Left lung (tissue), 10 donors: ENCODE measurements around the gene TAF8. TPM values are rescaled to one million over a fixed set of nuclear protein-coding genes. Genes with fewer than 3 reads are reported as not detected.

Experiments used
- ATAC-seq: fragments of 200-7000 bp; cut with Tn5 transposase; one replicate; pipeline ENCODE4 v1.9.1; 2020; ENCODE audit warnings: moderate library complexity
- DNase-seq, 4 donors: peaks; one replicate each; pipeline ENCODE4 v3.0.0-alpha.2; 2013 to 2020
- H3K27ac ChIP-seq, 2 donors: fragments of 200-600 bp; sonication (generic) in 1 of 2; one replicate each; pipeline versions ENCODE4 v1.5.0 to v1.8.0; 2020 to 2021
- H3K27me3 ChIP-seq, 2 donors: fragments of 200-600 bp; sonication (generic) in 1 of 2; one replicate each; pipeline versions ENCODE4 v1.5.0 to v1.8.0; 2020 to 2021
- H3K36me3 ChIP-seq, 2 donors: fragments of 200-600 bp; sonication (generic) in 1 of 2; one replicate each; pipeline versions ENCODE4 v1.5.0 to v1.8.0; 2020 to 2021
- H3K4me1 ChIP-seq, 2 donors: fragments of 200-600 bp; one replicate each; pipeline ENCODE4 v1.8.0; 2021
- H3K4me3 ChIP-seq, 2 donors: fragments of 200-600 bp; sonication (generic) in 1 of 2; one replicate each; pipeline versions ENCODE4 v1.5.0 to v1.8.0; 2020 to 2021; ENCODE audit warnings: mild to moderate bottlenecking in 1 of 2
- H3K9me3 ChIP-seq, 2 donors: fragments of 200-600 bp; sonication (generic) in 1 of 2; one replicate each; pipeline versions ENCODE4 v1.5.0 to v1.8.0; 2020 to 2021
- intact Hi-C, 2 donors: fragments of 100-400 bp; cut with DNase I; formaldehyde crosslinking; loops; one replicate each; pipeline versions ENCODE4 v1.11.2 to v1.14.2; 2022
- polyA plus RNA-seq, 6 donors: library from polyadenylated mRNA; unstranded; fragments of 120-200 nt; gene quantifications; one replicate each; pipeline ENCODE4 v1.2.1, GENCODE V29; 2013; ENCODE audit not compliant: insufficient read length in 6 of 6
- total RNA-seq, 2 donors: library from RNA; stranded (reverse); fragmentation: NEBNext Ultra II Directional; extraction: Animal tissue kit (Norgen Biotek cat#: 25700); gene quantifications; one replicate each; pipeline ENCODE4 v1.2.1, GENCODE V29; 2021
- TF ChIP-seq, protein P1 (sequence below), 2 donors: fragments of 200-600 bp; sonication (generic) in 1 of 2; IDR thresholded peaks; one replicate each; pipeline versions ENCODE4 v1.5.0 to v1.8.0; 2021; ENCODE audit warnings: antibody characterized with exemption in 2 of 2
- donor health status: DM: no; HTN: yes; CAD: no.
- donor health status: DM: no; HTN: no; CAD: no.

The TAF8 gene
- total and polyA plus RNA-seq, 8 donors: 26.4 to 32.0 (median 27.9) TPM

DNA sequence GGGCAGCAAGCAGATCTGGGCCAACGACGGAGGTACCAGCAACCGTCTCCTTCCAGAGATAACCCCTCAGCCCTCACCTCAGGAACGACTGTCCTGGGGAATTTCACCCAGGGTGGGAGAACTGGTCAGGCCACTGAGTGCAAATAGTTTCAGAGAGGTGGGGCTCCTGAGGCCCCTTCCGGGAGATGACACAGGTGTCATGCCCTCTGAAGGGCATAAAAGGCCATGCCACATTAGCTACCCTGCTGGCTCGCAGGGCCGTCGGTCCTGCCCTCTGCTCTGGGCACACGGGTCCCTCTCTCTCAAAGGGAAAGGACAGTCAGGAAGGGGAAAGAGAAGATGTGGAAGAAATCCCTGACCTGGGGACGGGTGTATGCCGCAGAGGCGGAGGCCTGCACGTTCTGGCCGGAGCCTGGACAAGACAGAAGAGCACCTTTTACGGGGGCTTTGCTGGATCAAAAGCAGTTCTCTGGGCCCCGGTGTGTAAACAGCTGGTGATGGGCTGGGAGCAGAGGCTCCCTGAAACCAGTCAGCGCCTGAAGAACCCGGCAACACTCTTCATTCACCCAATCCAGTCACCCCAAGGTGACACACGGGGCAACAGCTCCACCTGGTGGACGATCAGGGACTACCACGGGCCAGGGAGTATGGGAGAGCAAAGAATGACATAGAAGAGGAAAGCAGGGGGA lies 6.4 kb upstream of the TAF8 start:
- Histone ChIP-seq H3K27me3 (no peaks in the 10 kb centered on the region), H3K4me1 (peaks cover 50 to 90% of the 10 kb centered on the region in 2 donors), H3K27ac (peak overlapping the region; percentile 91 to 96), H3K9me3 (no peaks in the 10 kb centered on the region), H3K4me3 (peak overlapping the region in 1 of 2 donors; percentile 21), H3K36me3 (no peaks in the 10 kb centered on the region)
- intact Hi-C loops: loop anchor here in 1 of 2 donors (5.0 kb wide), 1 partner anchor 107 kb away; no protein-coding TSS in a partner anchor
- TF ChIP-seq, protein P1, sequence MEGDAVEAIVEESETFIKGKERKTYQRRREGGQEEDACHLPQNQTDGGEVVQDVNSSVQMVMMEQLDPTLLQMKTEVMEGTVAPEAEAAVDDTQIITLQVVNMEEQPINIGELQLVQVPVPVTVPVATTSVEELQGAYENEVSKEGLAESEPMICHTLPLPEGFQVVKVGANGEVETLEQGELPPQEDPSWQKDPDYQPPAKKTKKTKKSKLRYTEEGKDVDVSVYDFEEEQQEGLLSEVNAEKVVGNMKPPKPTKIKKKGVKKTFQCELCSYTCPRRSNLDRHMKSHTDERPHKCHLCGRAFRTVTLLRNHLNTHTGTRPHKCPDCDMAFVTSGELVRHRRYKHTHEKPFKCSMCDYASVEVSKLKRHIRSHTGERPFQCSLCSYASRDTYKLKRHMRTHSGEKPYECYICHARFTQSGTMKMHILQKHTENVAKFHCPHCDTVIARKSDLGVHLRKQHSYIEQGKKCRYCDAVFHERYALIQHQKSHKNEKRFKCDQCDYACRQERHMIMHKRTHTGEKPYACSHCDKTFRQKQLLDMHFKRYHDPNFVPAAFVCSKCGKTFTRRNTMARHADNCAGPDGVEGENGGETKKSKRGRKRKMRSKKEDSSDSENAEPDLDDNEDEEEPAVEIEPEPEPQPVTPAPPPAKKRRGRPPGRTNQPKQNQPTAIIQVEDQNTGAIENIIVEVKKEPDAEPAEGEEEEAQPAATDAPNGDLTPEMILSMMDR (IDR thresholded peaks at IDR 0.05): peak; percentile 95 to 97
- peak; percentile 77 for ATAC-seq
- DNase-seq: peak; percentile 77 to 94 (median 90)

DNA sequence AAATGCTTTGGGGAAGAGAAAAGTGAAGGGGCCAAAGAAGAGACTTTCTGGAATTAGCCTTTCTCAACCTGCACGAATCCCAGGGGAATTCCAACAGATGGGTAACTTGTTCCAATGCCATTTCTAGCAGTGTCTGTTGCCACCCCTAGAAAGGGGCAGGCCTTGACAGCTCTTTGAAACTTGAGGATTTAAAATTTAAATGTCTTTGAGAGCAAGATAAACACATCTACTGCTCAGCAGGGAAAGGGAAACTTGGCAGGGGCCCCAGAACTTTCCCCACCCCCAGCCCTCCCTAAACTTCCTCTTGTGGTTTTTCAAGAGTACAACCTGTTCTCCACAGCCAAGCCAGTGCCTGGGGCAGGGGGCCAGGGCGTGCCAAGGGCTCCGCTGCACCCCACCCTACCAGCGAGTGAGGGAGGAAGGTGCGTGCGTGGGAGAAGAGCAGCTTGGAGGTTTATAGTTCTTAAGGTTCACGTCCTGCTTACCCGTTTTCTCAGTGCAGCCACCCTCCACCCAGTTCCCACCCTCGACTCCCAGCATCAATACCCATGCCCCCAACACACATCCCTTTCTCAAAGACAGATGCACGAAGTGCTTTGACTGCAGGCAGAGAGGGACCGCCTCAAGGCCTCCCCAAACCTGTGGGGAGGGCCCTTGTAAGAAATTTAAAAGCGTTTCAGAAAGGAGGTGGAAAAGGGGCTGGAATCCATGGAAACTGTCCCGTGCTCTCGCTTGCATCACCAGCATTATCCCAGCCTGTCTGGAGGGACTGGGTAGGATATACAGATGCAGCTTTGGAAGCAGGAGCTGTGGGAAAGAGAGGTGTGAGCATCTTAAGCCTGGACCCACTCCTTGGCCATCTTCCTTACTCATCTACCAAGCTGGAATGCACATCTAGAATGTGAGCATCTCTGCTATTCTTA lies 4.5 kb upstream of the TAF8 start:
- Histone ChIP-seq H3K9me3 (no peaks in the 10 kb centered on the region), H3K36me3 (no peaks in the 10 kb centered on the region), H3K4me1 (peaks cover 61 to 85% of the 10 kb centered on the region in 2 donors), H3K27me3 (no peaks in the 10 kb centered on the region), H3K27ac (peak overlapping the region; percentile 91 to 96), H3K4me3 (peak overlapping the region; percentile 2 to 96)
- intact Hi-C loops: loop anchor here in 1 of 2 donors (5.0 kb wide), 1 partner anchor 263 kb away; the partner anchor contains the start of gene PRICKLE4
- ATAC-seq: peak; percentile 46
- TF ChIP-seq, protein P1 (IDR thresholded peaks at IDR 0.05): no peak
- peak; percentile 65 to 94 (median 90) for DNase-seq

DNA sequence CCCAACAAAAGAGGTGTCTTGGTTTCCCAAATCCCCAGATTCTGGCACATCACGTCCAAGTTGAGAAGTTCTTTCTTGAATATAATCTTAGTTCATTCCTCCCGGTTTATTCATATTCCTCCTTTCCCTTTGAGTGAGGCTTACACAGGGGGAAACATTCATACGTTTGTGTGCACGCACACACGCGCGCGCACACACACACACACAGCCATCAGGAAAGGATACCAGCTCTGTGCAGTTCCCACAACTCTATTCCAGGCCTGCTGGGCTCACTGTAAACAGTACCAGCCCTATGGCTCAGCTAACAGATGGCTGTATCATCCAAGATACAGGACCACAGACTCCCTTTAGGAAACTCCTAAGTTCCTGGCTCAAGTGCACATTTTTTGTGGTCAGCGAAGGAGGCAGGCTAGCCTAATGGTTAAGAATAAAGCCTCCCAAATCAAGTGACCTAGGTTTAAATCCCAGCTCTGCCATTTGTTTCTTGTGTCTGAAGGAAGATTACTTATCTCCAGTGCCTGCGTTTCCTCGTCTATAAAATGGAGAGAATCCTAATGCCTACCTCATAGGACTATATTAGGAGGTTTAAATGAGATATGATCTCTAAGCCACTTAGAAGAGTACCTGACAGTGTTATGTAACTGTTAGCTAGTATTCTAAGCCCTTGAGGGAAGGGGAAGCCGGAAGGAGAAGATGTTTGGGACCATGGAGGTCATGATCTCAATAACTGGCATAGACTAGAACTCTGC lies 3.7 kb upstream of the TAF8 start:
- H3K4me3 ChIP-seq: peak overlapping the region; percentile 64 to 96
- intact Hi-C loops: loop anchor here in 1 of 2 donors (5.0 kb wide), 1 partner anchor 264 kb away; the partner anchor contains the start of gene PRICKLE4
- H3K27me3 ChIP-seq: no peaks in the 10 kb centered on the region
- peaks cover 61 to 85% of the 10 kb centered on the region in 2 donors for H3K4me1 ChIP-seq
- TF ChIP-seq, protein P1 (IDR thresholded peaks at IDR 0.05): no peak
- H3K36me3 ChIP-seq: peaks cover 0 to 2% of the 10 kb centered on the region in 2 donors
- ATAC-seq (no peak), DNase-seq (no peak)
- H3K27ac ChIP-seq: peak overlapping the region; percentile 91 to 96
- H3K9me3 ChIP-seq: no peaks in the 10 kb centered on the region

DNA sequence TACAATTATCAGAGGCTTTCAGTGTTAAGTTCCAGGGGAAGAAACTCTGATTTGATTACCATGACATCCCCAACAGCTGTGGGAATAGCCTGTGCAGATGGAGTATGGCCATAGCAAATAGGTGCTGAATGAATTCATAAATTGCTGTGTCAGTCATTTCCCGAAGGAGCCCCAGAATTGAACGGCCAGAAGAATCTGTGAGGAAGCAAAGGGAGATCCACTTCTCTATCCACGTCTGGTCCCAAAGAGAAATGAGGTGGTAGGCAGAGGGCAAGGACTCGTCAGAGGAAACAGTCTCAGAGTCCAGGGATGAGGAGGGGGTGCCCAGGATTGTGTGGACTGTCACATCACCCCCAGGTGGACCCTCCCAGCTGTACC lies 3.1 kb upstream of the TAF8 start:
- peaks cover 0 to 8% of the 10 kb centered on the region in 2 donors for H3K36me3 ChIP-seq
- no peak for DNase-seq
- no peaks in the 10 kb centered on the region for H3K9me3 ChIP-seq
- peak overlapping the region; percentile 91 to 96 for H3K27ac ChIP-seq
- ATAC-seq: no peak
- TF ChIP-seq, protein P1 (IDR thresholded peaks at IDR 0.05): no peak
- H3K4me1 ChIP-seq: peaks cover 59 to 85% of the 10 kb centered on the region in 2 donors
- intact Hi-C loops: loop anchor here in 1 of 2 donors (5.0 kb wide), 1 partner anchor 265 kb away; the partner anchor contains the start of gene PRICKLE4
- peak overlapping the region; percentile 64 to 96 for H3K4me3 ChIP-seq
- H3K27me3 ChIP-seq: no peaks in the 10 kb centered on the region
